ENCODE data around the gene AKT2.

DNA sequence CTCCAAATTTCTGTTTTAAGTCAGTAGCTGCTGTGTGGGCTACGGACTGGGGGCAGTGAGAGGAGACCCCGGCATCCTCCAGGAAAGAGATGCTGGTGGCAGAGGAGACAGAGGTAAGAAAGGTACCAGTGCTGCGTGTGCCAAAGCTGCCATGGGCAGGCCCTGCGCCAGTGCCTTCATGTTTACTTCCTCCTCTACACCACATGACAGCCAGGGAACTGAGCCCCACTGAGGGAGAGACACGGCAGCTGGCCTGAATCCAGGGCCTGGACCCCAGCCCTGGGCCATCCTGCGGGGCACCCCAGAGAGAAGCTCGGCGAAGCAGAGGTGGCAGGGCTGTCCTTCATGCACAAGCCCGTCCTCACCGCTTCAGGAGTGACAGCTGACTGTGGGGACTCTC, 35.9 kb downstream of the AKT2 start:
- TF ChIP-seq, protein P1, sequence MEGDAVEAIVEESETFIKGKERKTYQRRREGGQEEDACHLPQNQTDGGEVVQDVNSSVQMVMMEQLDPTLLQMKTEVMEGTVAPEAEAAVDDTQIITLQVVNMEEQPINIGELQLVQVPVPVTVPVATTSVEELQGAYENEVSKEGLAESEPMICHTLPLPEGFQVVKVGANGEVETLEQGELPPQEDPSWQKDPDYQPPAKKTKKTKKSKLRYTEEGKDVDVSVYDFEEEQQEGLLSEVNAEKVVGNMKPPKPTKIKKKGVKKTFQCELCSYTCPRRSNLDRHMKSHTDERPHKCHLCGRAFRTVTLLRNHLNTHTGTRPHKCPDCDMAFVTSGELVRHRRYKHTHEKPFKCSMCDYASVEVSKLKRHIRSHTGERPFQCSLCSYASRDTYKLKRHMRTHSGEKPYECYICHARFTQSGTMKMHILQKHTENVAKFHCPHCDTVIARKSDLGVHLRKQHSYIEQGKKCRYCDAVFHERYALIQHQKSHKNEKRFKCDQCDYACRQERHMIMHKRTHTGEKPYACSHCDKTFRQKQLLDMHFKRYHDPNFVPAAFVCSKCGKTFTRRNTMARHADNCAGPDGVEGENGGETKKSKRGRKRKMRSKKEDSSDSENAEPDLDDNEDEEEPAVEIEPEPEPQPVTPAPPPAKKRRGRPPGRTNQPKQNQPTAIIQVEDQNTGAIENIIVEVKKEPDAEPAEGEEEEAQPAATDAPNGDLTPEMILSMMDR (IDR thresholded peaks at IDR 0.05 in 2 of 3, conservative IDR thresholded peaks at IDR 0.05 in 1 of 3; ENCODE audit: control insufficient read depth in 2 of 3, extremely low read depth in 1 of 3, insufficient read depth in 1 of 3, low read depth in 3 of 3, low read length in 3 of 3): no peak
- TF ChIP-seq RCOR1 (conservative IDR thresholded peaks at IDR 0.05; ENCODE audit: low read depth, low read length) (no peak), SREBF2 (IDR thresholded peaks at IDR 0.05; ENCODE audit: low read length) (no peak), TAF1 (IDR thresholded peaks at IDR 0.05; ENCODE audit: borderline replicate concordance, low read depth, low read length) (no peak)

Measured in GM12878 (cell line).